K562 treated with DMSO at 1 percent for 4 hours (cell line): ENCODE measurements around the gene MRGPRX3. TPM values are rescaled to one million over a fixed set of nuclear protein-coding genes. Genes with fewer than 3 reads are reported as not detected.

ENCODE experiments used
- total RNA-seq: library from RNA; unstranded; fragments of 300-600 nt; gene quantifications from 2 replicates; pipeline ENCODE4 v1.2.3, GENCODE V29; 2022; ENCODE audit not compliant: insufficient read depth

MRGPRX3 gene
- total RNA-seq: not detected in 2 replicates

GRCh38 chr11:18132341-18132740 is at the start of gene MRGPRX3:
TSS of gene MRGPRX3 (plus strand) at chr11:18132571. CDS start at chr11:18137203, 4,632 bp downstream.

GRCh38 chr11:18105802-18106574 is 26.4 kb upstream of the MRGPRX3 start, which contains the start of gene SAAL1:
TSS of gene SAAL1 (minus strand) at chr11:18106082. CDS start at chr11:18106041, 41 bp downstream.

GRCh38 chr11:18172666-18173065 is 40.3 kb downstream of the MRGPRX3 start, which contains the start of gene MRGPRX4:
TSS of gene MRGPRX4 (plus strand) at chr11:18172837. CDS start at chr11:18173257, 420 bp downstream.

Other genes starting within 250 kb of the MRGPRX3 start
- 13.1 and 41.6 TPM in 2 replicates for gene SERGEF, start 119.5 kb upstream of the MRGPRX3 start, total RNA-seq
- 0.27 TPM in 1 of 2 replicates, not detected in the other for gene TPH1, start 86.3 kb upstream of the MRGPRX3 start, total RNA-seq
- gene SAAL1, start 26.5 kb upstream of the MRGPRX3 start, total RNA-seq: 12.4 and 31.1 TPM in 2 replicates
- not detected in 2 replicates for gene MRGPRX4, start 40.3 kb downstream of the MRGPRX3 start, total RNA-seq
- not detected in 2 replicates for gene SAA4, start 104.2 kb downstream of the MRGPRX3 start, total RNA-seq
- gene SAA2, start 116.1 kb downstream of the MRGPRX3 start, total RNA-seq: not detected in 2 replicates
- not detected in 2 replicates for gene SAA1, start 133.7 kb downstream of the MRGPRX3 start, total RNA-seq
- 16.9 and 17.5 TPM in 2 replicates for gene HPS5, start 189.6 kb downstream of the MRGPRX3 start, total RNA-seq
- 36.7 and 41.5 TPM in 2 replicates for gene GTF2H1, start 190.0 kb downstream of the MRGPRX3 start, total RNA-seq